Measurements from ENCODE around the gene FTCD. TPM values are rescaled to one million over a fixed set of nuclear protein-coding genes. Genes with fewer than 3 reads are reported as not detected.
A peak's percentile ranks its signal among the peaks of the same experiment; 100 is the strongest.

The FTCD gene
- total and polyA plus RNA-seq, 9 of the 15 experiments (the other 6 are each of a cell fraction or from before 2014, with no cell fraction given) = 0.11 to 1.6 (median 0.67) TPM; not detected in 5

DNA sequence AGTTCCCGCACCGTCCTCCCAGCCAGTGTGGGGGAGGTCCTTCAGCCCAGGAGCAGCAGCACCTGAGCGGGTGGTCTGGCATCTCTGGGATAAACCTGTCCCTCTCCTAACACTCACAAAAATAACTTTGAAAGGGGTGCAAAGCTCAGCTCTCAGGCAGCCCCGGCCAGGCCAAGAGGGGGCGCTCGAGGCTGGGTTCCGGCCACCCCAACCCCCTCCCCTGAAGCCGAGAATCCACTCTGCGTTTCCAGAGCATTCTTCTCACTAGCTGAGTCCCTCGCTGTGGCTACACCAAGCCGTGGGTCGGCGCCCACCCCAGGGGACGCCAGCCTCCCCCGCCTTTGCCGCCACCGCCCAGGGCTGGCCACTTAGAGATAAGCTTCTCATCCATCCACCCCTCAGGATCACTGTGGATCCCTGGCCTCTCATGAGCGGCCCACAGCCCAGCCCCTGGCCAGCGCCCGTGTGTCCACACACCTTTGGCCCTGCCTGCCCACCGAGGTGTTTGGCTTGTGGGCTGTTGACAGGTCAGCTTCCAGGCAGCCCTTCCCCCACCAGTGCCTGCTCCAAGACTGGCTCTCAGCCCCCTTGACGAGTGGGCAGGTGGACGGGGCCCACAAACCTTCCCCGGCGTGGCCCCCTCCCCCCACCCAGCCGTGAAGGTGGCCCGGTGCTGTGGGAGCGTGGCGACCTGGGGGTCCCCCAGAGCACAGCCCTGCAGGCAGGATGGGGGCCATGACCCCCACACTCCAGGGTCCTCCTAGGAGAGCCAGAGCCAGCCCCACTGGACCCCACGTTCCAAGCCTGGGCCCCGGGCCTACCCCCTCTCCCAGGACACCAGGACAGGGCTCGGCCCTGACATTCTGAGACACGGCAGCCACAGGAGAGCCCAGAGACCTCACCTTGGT is 1.9 kb downstream of the FTCD start (continued):
- TF ChIP-seq REST (IDR thresholded peaks at IDR 0.05; ENCODE audit: borderline replicate concordance) (peak; percentile 71), REST (CRISPR knock-in tag; IDR thresholded peaks at IDR 0.05; ENCODE audit: low read depth) (no peak), NR2C2 (CRISPR knock-in tag; IDR thresholded peaks at IDR 0.05) (no peak), NR2C2 (tag; IDR thresholded peaks at IDR 0.05) (no peak; the same call in 1 of the 2 replicates), RFX7 (CRISPR knock-in tag; IDR thresholded peaks at IDR 0.05) (no peak), PRMT5 (CRISPR knock-in tag; IDR thresholded peaks at IDR 0.05) (no peak)
- TF ChIP-seq, protein P1, sequence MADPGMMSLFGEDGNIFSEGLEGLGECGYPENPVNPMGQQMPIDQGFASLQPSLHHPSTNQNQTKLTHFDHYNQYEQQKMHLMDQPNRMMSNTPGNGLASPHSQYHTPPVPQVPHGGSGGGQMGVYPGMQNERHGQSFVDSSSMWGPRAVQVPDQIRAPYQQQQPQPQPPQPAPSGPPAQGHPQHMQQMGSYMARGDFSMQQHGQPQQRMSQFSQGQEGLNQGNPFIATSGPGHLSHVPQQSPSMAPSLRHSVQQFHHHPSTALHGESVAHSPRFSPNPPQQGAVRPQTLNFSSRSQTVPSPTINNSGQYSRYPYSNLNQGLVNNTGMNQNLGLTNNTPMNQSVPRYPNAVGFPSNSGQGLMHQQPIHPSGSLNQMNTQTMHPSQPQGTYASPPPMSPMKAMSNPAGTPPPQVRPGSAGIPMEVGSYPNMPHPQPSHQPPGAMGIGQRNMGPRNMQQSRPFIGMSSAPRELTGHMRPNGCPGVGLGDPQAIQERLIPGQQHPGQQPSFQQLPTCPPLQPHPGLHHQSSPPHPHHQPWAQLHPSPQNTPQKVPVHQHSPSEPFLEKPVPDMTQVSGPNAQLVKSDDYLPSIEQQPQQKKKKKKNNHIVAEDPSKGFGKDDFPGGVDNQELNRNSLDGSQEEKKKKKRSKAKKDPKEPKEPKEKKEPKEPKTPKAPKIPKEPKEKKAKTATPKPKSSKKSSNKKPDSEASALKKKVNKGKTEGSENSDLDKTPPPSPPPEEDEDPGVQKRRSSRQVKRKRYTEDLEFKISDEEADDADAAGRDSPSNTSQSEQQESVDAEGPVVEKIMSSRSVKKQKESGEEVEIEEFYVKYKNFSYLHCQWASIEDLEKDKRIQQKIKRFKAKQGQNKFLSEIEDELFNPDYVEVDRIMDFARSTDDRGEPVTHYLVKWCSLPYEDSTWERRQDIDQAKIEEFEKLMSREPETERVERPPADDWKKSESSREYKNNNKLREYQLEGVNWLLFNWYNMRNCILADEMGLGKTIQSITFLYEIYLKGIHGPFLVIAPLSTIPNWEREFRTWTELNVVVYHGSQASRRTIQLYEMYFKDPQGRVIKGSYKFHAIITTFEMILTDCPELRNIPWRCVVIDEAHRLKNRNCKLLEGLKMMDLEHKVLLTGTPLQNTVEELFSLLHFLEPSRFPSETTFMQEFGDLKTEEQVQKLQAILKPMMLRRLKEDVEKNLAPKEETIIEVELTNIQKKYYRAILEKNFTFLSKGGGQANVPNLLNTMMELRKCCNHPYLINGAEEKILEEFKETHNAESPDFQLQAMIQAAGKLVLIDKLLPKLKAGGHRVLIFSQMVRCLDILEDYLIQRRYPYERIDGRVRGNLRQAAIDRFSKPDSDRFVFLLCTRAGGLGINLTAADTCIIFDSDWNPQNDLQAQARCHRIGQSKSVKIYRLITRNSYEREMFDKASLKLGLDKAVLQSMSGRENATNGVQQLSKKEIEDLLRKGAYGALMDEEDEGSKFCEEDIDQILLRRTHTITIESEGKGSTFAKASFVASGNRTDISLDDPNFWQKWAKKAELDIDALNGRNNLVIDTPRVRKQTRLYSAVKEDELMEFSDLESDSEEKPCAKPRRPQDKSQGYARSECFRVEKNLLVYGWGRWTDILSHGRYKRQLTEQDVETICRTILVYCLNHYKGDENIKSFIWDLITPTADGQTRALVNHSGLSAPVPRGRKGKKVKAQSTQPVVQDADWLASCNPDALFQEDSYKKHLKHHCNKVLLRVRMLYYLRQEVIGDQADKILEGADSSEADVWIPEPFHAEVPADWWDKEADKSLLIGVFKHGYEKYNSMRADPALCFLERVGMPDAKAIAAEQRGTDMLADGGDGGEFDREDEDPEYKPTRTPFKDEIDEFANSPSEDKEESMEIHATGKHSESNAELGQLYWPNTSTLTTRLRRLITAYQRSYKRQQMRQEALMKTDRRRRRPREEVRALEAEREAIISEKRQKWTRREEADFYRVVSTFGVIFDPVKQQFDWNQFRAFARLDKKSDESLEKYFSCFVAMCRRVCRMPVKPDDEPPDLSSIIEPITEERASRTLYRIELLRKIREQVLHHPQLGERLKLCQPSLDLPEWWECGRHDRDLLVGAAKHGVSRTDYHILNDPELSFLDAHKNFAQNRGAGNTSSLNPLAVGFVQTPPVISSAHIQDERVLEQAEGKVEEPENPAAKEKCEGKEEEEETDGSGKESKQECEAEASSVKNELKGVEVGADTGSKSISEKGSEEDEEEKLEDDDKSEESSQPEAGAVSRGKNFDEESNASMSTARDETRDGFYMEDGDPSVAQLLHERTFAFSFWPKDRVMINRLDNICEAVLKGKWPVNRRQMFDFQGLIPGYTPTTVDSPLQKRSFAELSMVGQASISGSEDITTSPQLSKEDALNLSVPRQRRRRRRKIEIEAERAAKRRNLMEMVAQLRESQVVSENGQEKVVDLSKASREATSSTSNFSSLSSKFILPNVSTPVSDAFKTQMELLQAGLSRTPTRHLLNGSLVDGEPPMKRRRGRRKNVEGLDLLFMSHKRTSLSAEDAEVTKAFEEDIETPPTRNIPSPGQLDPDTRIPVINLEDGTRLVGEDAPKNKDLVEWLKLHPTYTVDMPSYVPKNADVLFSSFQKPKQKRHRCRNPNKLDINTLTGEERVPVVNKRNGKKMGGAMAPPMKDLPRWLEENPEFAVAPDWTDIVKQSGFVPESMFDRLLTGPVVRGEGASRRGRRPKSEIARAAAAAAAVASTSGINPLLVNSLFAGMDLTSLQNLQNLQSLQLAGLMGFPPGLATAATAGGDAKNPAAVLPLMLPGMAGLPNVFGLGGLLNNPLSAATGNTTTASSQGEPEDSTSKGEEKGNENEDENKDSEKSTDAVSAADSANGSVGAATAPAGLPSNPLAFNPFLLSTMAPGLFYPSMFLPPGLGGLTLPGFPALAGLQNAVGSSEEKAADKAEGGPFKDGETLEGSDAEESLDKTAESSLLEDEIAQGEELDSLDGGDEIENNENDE (IDR thresholded peaks at IDR 0.05; ENCODE audit: low read depth, low read length) = no peak
